Activated CD8-positive, alpha-beta T cell treated with anti-CD3 and anti-CD28 coated beads for 36 hours (primary cell): ENCODE data around the gene AOAH. TPM values are rescaled to one million over a fixed set of nuclear protein-coding genes. Genes with fewer than 3 reads are reported as not detected.

Experiments
- ATAC-seq: fragments of 200-7000 bp; cut with Tn5 transposase; one replicate; pipeline ENCODE4 v1.10.0; 2021; ENCODE audit warnings: mild to moderate bottlenecking, moderate library complexity
- CTCF ChIA-PET: fragments of 350-600 bp; sonication (Branson Sonifier 250); formaldehyde crosslinking; loops from one replicate; lab custom pipeline; 2021; ENCODE audit warnings: antibody characterized with exemption; lab: Charles Lee
- POLR2A ChIA-PET: fragments of 350-600 bp; sonication (Branson Sonifier 250); formaldehyde crosslinking; loops from one replicate; lab custom pipeline; 2021; ENCODE audit warnings: antibody characterized with exemption; lab: Charles Lee
- DNase-seq: peaks from one replicate; pipeline ENCODE4 v3.0.0-alpha.2; 2020
- H3K27ac Mint-ChIP-seq: one replicate; pipeline ENCODE4 v1.8.0; 2021; ENCODE audit warnings: mild to moderate bottlenecking, mixed read lengths
- H3K27me3 Mint-ChIP-seq: one replicate; pipeline ENCODE4 v1.8.0; 2021; ENCODE audit warnings: mixed read lengths
- H3K36me3 Mint-ChIP-seq: one replicate; pipeline ENCODE4 v1.8.0; 2021; ENCODE audit warnings: low read depth, mixed read lengths
- H3K4me1 Mint-ChIP-seq: one replicate; pipeline ENCODE4 v1.8.0; 2021; ENCODE audit warnings: low read depth, mixed read lengths
- H3K4me3 Mint-ChIP-seq: one replicate; pipeline ENCODE4 v1.8.0; 2021; ENCODE audit warnings: mild to moderate bottlenecking, moderate library complexity, mixed read lengths
- H3K9me3 Mint-ChIP-seq: one replicate; pipeline ENCODE4 v1.8.0; 2021; ENCODE audit warnings: mixed read lengths
- intact Hi-C: fragments of 100-400 bp; cut with micrococcal nuclease; formaldehyde crosslinking; loops from one replicate; pipeline ENCODE4 v1.10.0; 2022
- total RNA-seq, 2 experiments: library from RNA; stranded (reverse); gene quantifications; one replicate each; pipeline ENCODE4 v1.2.3, GENCODE V29; 2021
- TF ChIP-seq, protein P1 (sequence below): fragments of 200-600 bp; IDR thresholded peaks from one replicate; pipeline ENCODE4 v1.8.0; 2022; ENCODE audit warnings: antibody characterized with exemption, mild to moderate bottlenecking

The AOAH gene
- total RNA-seq, 2 experiments from 2014 or later: 10.4 to 17.1 TPM

DNA sequence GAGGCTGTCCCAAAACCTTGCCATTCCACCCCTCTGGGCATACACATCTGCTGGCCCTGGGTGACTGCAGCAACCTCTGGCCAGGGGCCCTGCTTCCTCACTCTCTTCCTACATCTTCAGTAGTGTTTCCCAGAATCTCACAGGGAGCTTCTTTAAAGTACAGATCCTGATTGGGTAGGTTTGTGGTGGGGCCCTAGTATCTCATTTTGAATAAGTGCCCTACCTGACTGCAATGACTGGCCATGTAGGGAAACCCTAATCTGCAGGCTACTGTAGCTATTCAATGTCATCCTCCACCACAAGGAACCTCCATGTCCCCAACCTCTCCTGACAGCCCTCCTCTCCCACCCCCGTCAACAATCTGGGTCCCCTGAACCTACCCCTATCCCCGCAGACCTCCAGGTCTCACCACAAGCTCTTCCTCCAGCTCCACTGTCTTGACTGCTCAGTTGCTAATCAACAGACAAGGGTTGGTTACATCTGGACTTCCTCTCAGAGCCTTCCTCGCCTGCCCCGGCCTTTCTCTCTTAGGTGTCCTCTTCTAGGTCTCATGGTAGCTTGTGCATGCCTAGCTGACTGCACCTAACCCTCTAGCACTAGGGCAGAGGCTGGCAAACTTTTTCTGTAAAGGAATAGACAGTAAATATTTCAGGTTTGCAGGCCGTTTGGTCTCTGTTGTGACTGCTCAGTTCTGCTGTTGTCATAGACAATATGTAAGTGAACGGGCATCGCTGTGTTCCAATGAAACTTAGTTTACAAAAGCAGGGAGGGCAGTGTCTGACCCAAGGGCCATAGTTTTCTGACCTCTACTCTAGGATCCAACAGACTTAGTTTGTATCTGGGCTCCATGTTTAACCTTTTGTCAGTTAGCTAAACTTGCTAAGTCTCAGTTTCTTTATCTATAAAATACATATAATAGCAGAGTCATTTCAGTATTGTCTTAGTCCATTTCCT, 121.1 kb downstream of the AOAH start:
- ChIA-PET POLR2A (no interaction called here), CTCF (interaction anchor here (1.0 to 1.7 kb wide), 4 partner anchors 26 to 291 kb away, joined by 3 to 5 read pairs (median 3); no protein-coding TSS in a partner anchor)
- Mint-ChIP-seq H3K4me3 (no peak overlapping the region), H3K36me3 (peaks cover 14% of the 10 kb centered on the region), H3K27me3 (no peaks in the 10 kb centered on the region), H3K9me3 (no peaks in the 10 kb centered on the region), H3K27ac (peak overlapping the region; percentile 27), H3K4me1 (peaks cover 76% of the 10 kb centered on the region)
- ATAC-seq (peak; percentile 18), DNase-seq (no peak)
- TF ChIP-seq, protein P1, sequence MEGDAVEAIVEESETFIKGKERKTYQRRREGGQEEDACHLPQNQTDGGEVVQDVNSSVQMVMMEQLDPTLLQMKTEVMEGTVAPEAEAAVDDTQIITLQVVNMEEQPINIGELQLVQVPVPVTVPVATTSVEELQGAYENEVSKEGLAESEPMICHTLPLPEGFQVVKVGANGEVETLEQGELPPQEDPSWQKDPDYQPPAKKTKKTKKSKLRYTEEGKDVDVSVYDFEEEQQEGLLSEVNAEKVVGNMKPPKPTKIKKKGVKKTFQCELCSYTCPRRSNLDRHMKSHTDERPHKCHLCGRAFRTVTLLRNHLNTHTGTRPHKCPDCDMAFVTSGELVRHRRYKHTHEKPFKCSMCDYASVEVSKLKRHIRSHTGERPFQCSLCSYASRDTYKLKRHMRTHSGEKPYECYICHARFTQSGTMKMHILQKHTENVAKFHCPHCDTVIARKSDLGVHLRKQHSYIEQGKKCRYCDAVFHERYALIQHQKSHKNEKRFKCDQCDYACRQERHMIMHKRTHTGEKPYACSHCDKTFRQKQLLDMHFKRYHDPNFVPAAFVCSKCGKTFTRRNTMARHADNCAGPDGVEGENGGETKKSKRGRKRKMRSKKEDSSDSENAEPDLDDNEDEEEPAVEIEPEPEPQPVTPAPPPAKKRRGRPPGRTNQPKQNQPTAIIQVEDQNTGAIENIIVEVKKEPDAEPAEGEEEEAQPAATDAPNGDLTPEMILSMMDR: no peak
- intact Hi-C loops: loop anchor here (5.0 kb wide), 1 partner anchor 64 kb away; no protein-coding TSS in a partner anchor

DNA sequence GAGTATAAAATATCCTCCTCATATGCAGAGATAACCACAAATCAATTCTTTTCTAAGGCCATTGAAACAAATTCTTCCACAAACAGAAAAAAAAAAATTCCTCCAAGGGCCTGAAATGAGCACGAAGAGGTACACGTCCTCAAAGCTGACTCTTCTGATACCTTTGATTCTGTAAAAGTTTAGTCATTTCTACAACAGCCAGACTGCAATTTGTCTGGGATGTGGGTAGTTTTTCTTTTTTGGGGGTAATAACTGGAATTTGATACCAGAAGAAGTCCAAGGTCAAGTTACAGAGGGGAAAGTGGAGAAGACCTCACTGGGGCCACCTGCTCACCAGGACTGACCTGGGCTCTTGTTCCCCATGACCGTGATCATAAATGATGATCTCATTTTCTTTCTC, 121.8 kb downstream of the AOAH start:
- TF ChIP-seq, protein P1: no peak
- no peaks in the 10 kb centered on the region for H3K27me3 Mint-ChIP-seq
- intact Hi-C loops: loop anchor here (5.0 kb wide), 1 partner anchor 65 kb away; no protein-coding TSS in a partner anchor
- POLR2A ChIA-PET: interaction anchor here (0.6 to 1.1 kb wide), 2 partner anchors 16 to 19 kb away, joined by 3 to 4 read pairs; no protein-coding TSS in a partner anchor
- H3K36me3 Mint-ChIP-seq: peaks cover 14% of the 10 kb centered on the region
- H3K4me3 Mint-ChIP-seq: no peak overlapping the region
- CTCF ChIA-PET: interaction anchor here (1.2 to 1.7 kb wide), 3 partner anchors 26 to 115 kb away, joined by 3 to 5 read pairs (median 3); no protein-coding TSS in a partner anchor
- H3K4me1 Mint-ChIP-seq: peaks cover 76% of the 10 kb centered on the region
- DNase-seq (no peak), ATAC-seq (no peak)
- H3K9me3 Mint-ChIP-seq: no peaks in the 10 kb centered on the region
- H3K27ac Mint-ChIP-seq: no peak overlapping the region

DNA sequence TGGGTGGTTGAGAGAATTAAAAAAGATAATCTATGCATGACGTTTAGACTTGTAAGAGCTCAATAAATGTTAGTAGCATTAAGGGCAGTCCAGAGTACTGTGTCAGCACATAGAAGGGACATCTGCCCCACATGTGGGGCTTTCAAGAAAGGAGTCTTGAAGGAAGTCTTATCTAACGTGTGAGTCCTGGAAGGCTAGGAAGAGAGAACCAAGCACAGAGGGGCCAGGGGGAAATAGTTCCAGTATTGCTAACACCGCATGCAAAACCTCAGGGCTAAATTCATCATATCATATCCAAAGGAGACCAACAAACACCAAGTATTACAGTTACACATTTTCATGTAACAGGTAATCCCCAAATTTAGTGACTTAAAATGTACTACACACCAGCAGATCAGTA, 122.7 kb downstream of the AOAH start:
- ChIA-PET CTCF (interaction anchor here (1.7 kb wide), 1 partner anchor 70 kb away, joined by 5 read pairs; no protein-coding TSS in a partner anchor), POLR2A (interaction anchor here (1.1 kb wide), 1 partner anchor 17 kb away, joined by 3 read pairs; no protein-coding TSS in a partner anchor)
- intact Hi-C loops: loop anchor here (5.0 kb wide), 1 partner anchor 66 kb away; no protein-coding TSS in a partner anchor
- no peaks in the 10 kb centered on the region for H3K9me3 Mint-ChIP-seq
- H3K27me3 Mint-ChIP-seq: no peaks in the 10 kb centered on the region
- DNase-seq (no peak), ATAC-seq (no peak)
- peaks cover 75% of the 10 kb centered on the region for H3K4me1 Mint-ChIP-seq
- peak overlapping the region; percentile 79 for H3K27ac Mint-ChIP-seq
- H3K4me3 Mint-ChIP-seq: no peak overlapping the region
- TF ChIP-seq, protein P1: no peak
- H3K36me3 Mint-ChIP-seq: peaks cover 16% of the 10 kb centered on the region

DNA sequence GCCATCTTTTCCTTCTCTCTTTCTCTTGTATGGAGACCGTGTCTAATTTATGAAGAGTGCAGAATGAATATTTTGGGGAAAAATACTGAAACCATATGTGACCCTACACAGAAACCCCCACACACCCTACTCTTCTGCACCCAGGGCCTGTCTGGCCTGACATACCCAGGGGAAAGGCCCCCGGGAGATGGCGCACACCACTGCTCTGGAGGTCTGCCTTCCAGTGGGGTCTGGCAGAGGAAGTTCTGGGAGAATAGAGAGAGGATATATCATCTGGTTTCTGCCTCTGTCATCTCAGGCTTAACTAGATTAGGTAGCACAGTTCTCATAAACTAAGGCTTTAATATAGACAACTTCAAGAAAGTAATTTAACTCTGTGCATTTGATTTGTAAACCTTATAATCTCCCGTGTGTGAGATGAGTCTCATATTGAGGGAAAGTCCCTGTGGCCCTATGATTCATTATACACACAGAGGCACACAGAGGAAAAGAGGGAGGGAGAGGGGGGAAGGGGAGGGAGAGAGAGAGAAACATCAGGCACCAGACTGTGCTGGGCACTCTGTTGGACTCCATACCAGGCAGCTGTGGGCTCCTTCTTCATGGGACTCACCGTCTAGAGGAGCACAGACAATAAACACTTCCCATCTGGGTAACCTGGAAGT, 123.3 kb downstream of the AOAH start:
- Mint-ChIP-seq H3K4me1 (peaks cover 70% of the 10 kb centered on the region), H3K27ac (peak overlapping the region; percentile 79), H3K4me3 (no peak overlapping the region), H3K9me3 (no peaks in the 10 kb centered on the region), H3K36me3 (peaks cover 16% of the 10 kb centered on the region), H3K27me3 (no peaks in the 10 kb centered on the region)
- intact Hi-C loops: loop anchor here (5.0 kb wide), 1 partner anchor 66 kb away; no protein-coding TSS in a partner anchor
- TF ChIP-seq, protein P1: no peak
- peak; percentile 53 for DNase-seq
- peak; percentile 89 for ATAC-seq
- POLR2A ChIA-PET: interaction anchor here (1.1 kb wide), 1 partner anchor 18 kb away, joined by 3 read pairs; no protein-coding TSS in a partner anchor
- CTCF ChIA-PET: interaction anchor here (1.0 to 1.7 kb wide), 2 partner anchors 69 to 70 kb away, joined by 4 to 5 read pairs; no protein-coding TSS in a partner anchor
